ENCODE data around the gene C5AR2. TPM values are rescaled to one million over a fixed set of nuclear protein-coding genes. Genes with fewer than 3 reads are reported as not detected.

C5AR2 gene
- total RNA-seq, 1 experiment from 2014 or later, result not detected

DNA sequence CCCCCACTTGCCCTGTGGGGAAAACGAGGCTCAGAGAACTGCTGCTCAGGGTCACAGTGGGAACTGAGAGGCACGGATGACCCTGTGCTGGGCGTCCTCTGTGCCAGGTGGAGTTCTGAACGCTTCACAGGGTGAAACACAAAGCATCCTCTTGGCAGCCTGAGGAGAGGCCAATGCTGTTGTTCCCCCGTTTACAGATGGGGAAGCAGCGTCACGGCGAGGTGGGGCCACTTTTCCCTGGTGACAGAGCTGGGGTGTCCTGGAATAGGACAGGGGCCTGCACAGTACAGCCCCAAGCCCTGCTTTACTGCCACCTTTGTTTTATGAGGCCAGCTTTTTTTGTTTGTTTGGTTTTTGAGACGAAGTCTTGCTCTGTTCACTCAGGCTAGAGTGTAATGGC is 39.3 kb downstream of the C5AR2 start:
- H3K4me1 ChIP-seq (ENCODE audit: insufficient read depth, low read length), result no peaks in the 10 kb centered on the region
- no peak overlapping the region for H2AFZ ChIP-seq (ENCODE audit: low read length)
- H2AK5ac ChIP-seq (ENCODE audit: insufficient read length, low read length), result no peak overlapping the region
- H3K36me3 Mint-ChIP-seq (ENCODE audit: insufficient read depth in 1 of 3, low read depth in 3 of 3), result peaks cover 36 to 79% (median 55%) of the 10 kb centered on the region in 3 experiments; a peak in 6 of 7 replicates
- H3K79me2 ChIP-seq (ENCODE audit: insufficient read depth, low read length), result no peaks in the 10 kb centered on the region
- H3K27ac ChIP-seq (ENCODE audit: insufficient read length, low read depth, low read length), result no peak overlapping the region
- H2BK12ac ChIP-seq (ENCODE audit: insufficient read length, low read depth, low read length), result no peak overlapping the region
- H4K91ac ChIP-seq (ENCODE audit: insufficient read length, low read depth, low read length), result no peak overlapping the region
- H3K27me3 Mint-ChIP-seq (ENCODE audit: low read depth), result no peaks in the 10 kb centered on the region
- no peak overlapping the region for H2BK120ac ChIP-seq (ENCODE audit: low read depth, low read length, poor library complexity, severe bottlenecking)
- no peaks in the 10 kb centered on the region for H3K27me3 ChIP-seq (ENCODE audit: insufficient read depth, low read length)
- TF ChIP-seq, protein P1, sequence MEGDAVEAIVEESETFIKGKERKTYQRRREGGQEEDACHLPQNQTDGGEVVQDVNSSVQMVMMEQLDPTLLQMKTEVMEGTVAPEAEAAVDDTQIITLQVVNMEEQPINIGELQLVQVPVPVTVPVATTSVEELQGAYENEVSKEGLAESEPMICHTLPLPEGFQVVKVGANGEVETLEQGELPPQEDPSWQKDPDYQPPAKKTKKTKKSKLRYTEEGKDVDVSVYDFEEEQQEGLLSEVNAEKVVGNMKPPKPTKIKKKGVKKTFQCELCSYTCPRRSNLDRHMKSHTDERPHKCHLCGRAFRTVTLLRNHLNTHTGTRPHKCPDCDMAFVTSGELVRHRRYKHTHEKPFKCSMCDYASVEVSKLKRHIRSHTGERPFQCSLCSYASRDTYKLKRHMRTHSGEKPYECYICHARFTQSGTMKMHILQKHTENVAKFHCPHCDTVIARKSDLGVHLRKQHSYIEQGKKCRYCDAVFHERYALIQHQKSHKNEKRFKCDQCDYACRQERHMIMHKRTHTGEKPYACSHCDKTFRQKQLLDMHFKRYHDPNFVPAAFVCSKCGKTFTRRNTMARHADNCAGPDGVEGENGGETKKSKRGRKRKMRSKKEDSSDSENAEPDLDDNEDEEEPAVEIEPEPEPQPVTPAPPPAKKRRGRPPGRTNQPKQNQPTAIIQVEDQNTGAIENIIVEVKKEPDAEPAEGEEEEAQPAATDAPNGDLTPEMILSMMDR (conservative IDR thresholded peaks at IDR 0.05), result no peak
- H2BK20ac ChIP-seq (ENCODE audit: low read depth, low read length, poor library complexity, severe bottlenecking), result no peak overlapping the region
- no peak for DNase-seq
- no peak overlapping the region for H4K8ac ChIP-seq (replicated peaks; ENCODE audit: insufficient read length, low read depth, low read length)
- no peak overlapping the region for H2BK15ac ChIP-seq (ENCODE audit: low read depth, low read length)
- H3K9me3 ChIP-seq (ENCODE audit: control insufficient read depth, low read depth, low read length), result no peaks in the 10 kb centered on the region
- no peak overlapping the region for H2BK5ac ChIP-seq (ENCODE audit: insufficient read length, low read length)
- H4K5ac ChIP-seq (ENCODE audit: insufficient read length, low read depth, low read length), result no peak overlapping the region
- no peaks in the 10 kb centered on the region for H3K9me3 Mint-ChIP-seq
- H3K4me2 ChIP-seq (ENCODE audit: insufficient read depth, insufficient read length, low read length), result no peak overlapping the region
- no peak overlapping the region for H3T11ph ChIP-seq (ENCODE audit: low read length)
- no peak overlapping the region for H3K56ac ChIP-seq (ENCODE audit: insufficient read length, low read depth, low read length)
- H3K18ac ChIP-seq (ENCODE audit: insufficient read length, low read depth, low read length), result no peak overlapping the region
- H3K4ac ChIP-seq (ENCODE audit: low read depth, low read length), result no peak overlapping the region
- H3K4me3 Mint-ChIP-seq, result no peak overlapping the region
- no peaks in the 10 kb centered on the region for H3K4me1 Mint-ChIP-seq
- H3K14ac ChIP-seq (ENCODE audit: insufficient read depth, low read length), result no peak overlapping the region
- no CpG with 5 or more reads among the region's 9 CpGs for WGBS (ENCODE audit: extremely low coverage, insufficient read length, low lambda C conversion rate)
- no peaks in the 10 kb centered on the region for H3K23me2 ChIP-seq (ENCODE audit: insufficient read length, low read depth, low read length, poor library complexity, severe bottlenecking)
- no peaks in the 10 kb centered on the region for H4K20me1 ChIP-seq (ENCODE audit: control insufficient read depth, insufficient read depth, insufficient read length)
- no peak overlapping the region for H3K27ac Mint-ChIP-seq
- H3K9ac ChIP-seq (ENCODE audit: extremely low read depth, insufficient read length, low read length), result no peak overlapping the region
- H3K23ac ChIP-seq (ENCODE audit: insufficient read length, low read depth, low read length), result no peak overlapping the region
- no peaks in the 10 kb centered on the region for H3K79me1 ChIP-seq (ENCODE audit: insufficient read depth, low read depth, low read length, poor library complexity, severe bottlenecking)

Data from H9 (cell line).